HG03097 (cell line): ENCODE measurements around the gene TMED1.

ENCODE experiments used
- ATAC-seq: cut with Tn5 transposase; IDR thresholded peaks from one replicate; pipeline ENCODE4 v1.9.1; 2021; ENCODE audit not compliant: unreplicated experiment, low FRiP score

Gene TMED1

DNA sequence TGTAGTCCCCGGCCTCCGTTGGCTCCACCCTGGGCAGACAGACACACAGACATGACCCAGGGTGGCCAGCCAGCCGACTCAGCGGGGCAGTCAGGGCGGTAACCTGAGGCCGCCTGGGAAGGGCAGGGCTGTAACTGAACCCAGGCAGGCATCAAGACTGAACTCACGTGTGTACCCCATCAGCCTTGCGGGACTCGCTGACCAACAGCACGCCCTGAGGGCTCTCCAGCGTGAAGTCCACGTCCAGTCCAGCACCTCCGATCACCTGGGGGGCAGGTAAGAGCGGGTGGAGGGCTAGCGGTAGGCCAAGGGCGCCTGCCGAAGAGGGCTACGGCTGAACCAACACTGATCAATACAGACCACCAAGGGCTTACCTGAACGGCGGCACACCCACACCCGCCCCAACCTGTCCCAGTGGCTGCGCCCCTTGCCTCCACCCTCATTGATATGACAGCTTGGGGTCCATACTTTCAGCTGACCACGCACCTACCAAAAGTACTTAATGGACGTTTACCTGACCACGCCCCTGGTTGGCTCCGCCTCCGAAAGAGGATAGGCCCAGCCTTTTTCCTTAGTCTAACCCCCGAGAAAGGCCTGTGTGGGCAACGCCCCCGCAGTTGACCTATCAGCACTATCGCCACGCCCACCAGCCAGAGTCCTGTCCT, 791 bp downstream of the TMED1 start:
- ATAC-seq = no peak

GRCh38 chr19:10832939-10833296, 3.1 kb downstream of the TMED1 start:
- ATAC-seq = no peak

DNA sequence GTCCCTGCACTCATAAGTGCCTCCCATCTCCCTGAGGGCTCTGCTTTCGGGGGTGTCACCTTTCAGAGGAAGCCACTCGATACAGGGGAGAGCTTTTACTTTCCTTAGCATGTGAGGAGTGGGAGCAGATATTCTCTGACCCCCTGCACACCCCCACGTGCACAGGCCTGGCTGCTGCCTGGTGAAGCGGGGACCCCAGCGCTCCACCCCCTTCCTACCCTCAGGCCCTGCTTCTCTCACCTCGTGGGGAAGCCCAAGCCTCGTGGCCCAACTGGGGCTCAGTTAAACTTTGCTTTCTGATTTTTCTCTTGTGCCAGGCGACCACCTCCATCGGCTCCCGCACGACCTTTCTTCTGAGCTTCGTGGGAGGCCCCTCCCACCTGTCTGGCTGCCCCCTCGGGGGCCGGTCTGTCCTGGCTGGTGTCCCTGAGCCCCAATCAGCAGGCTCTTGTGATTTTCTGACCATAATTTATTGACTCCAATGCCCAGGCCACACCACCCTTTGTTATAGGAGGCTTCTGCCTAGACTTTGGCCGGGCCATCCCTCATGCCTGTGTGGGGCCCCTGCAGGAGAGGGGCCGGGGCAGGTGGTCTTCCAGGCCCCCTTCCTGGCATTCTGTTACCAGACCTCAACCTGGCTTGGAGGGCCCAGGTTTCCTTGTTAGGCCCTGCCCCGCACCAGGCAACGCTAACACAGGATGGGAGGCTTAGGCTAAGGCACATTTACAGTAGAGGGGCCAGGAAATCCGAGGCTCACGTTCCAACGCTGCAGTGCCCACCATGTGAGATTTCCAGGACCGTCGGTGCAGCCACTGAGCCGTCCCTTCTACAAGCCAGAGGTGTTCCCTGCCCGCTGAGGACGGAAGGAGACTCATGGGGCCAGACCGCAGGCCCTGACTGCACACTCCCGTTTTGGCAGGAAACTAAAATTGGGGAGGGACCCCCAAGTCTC, 3.7 kb downstream of the TMED1 start:
- no peak for ATAC-seq

DNA sequence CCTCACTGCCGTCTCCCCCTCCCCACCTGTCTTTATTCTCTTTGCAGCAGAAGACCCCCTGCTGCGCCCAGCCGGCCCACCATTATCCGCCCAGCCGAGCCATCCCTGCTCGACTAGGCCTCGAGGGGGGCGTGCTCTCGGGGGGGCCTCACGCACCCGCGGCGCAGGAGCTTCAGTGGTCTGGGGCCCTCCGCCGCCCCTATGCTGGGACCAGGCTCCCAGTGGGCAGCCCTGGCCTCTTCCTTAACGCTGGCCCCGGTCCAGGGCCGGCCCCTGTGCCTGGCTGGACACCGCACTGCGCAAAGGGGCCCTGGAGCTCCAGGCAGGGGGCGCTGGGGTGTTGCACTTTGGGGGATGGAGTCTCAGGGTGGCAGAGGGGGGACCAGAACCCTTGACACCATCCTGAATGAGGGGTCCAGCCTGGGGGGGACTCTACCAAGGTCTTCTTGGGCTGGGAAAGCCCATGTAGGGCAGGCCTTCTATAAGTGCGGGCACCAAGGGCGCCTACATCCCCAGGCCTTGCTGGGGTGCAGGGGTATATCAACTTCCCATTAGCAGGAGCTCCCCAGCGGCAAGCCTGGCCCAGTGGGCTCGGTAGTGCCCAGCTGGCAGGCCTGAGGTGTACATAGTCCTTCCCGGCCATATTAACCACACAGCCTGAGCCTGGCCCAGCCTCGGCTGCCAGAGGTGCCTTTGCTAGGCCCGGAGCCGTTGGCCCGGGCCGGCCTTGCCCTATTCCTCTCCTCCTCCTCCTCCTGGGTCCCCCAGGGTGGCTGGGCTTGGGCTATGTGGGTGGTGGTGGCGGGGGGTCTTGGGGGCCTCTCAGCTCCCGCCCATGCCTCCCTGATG, 4.9 kb downstream of the TMED1 start:
- ATAC-seq = no peak

DNA sequence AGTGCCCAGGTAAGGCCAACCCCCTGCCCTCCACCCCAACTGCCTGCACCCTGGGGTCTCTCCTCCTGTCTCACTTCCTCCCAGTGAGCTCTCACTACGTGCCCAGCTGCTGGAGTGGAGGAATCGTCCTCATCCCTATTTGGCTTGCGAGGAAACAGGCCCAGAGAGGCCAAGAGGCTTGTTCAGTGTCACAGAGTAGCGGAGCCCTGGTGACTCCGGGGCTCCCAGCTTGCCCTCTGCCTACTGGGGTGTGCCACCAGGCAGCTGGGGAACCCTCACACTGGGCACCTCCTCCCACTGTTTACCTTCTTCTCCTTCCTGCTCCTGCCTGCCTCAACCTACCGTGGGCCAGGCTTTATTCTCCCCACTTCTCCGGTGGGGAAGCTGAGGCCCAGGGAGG, 5.6 kb downstream of the TMED1 start:
- no peak for ATAC-seq

DNA sequence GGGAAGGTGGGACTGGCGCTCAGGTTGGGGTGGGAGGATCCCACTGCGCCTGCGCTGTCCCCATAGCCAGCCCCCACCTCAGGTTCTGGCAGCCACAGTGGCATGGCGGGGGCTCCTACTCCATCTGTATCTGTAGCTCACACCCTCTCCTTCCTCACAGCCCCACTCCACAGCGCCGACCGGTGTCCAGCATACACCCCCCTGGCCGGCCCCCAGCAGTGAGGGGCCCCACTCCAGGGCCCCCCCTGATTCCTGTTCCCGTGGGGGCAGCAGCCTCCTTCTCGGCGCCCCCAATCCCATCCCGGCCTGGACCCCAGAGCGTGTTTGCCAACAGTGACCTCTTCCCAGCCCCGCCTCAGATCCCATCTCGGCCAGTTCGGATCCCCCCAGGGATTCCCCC, 6.0 kb downstream of the TMED1 start:
- no peak for ATAC-seq

DNA sequence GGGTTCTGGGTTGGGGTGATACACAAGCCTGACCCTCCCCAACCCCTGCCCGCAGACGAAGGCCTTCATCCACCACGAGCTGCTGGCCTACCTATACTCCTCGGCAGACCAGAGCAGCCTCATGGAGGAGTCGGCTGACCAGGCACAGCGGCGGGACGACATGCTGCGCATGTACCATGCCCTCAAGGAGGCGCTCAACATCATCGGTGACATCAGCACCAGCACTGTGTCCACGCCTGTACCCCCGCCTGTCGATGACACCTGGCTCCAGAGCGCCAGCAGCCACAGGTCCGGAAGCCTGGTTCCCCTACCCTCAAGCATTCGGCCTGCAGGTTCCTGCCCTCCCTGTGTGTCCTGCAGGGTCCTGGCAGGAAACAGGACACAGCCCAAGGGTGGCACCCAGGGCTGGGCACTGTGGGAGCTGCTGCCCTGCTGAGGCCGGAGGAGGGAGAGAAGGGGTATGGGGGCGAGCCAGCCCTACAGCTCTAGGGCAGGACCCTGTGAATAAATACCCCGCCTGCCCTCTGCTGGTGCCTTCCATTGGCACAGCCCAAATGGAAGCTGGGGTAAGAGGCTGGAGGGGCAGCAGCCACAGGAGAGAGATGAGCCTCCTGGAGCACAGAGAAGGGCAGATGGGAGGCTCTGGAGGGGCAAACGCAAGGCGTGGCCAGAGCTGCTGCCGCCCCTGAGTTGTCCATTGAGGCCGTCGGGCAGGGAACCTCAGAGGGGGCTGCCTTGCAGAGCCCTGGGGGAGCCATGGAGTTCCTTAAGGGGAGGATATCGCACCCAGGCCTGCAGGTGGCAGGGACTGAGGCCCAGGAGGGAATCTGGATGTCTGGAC, 6.8 kb downstream of the TMED1 start:
- ATAC-seq = no peak

GRCh38 chr19:10826846-10827245, 9.2 kb downstream of the TMED1 start:
- ATAC-seq = no peak

DNA sequence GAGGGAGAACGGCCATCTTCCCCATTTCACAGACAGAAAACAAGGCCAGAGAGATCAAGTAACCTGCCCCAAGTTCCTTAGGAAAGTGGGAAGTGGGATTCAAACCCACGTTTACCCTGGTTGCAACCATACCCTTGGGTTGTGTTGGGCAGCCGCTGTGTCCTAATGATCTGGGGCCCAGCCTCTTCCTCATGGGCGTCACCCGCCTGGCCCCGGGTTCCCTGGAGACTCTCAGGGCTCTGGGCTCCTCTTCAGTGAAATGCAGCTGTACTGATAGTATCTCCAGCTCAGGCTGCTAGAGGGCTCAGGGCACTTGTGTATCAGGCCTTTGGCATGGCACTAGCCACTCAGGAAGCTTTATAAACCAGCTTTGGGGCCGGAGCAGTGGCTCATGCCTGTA, 9.8 kb downstream of the TMED1 start:
- no peak for ATAC-seq

- ATAC-seq = no peak
Measured at GRCh38 chr19:10823690-10824089, 12.3 kb downstream of the TMED1 start.

DNA sequence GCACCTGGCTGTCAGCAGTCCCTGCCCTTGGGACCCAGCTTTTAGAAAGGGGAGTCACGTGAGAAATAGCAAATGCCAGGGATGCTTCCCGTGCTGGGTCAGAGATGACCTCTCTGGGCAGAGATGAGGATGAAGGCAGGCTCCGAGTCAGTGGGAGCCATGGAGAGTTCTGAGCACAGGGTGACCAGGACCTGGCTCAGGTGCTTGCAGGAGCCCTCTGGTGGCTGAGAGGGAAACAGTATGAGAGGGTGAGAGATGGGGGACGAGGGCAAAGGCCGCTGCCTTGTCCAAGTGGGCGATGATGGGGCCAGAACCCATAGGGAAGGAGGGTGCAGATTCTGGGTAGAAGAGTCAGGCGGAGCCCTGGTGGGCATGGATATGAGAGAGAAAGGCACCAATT, 15.8 kb downstream of the TMED1 start:
- no peak for ATAC-seq

DNA sequence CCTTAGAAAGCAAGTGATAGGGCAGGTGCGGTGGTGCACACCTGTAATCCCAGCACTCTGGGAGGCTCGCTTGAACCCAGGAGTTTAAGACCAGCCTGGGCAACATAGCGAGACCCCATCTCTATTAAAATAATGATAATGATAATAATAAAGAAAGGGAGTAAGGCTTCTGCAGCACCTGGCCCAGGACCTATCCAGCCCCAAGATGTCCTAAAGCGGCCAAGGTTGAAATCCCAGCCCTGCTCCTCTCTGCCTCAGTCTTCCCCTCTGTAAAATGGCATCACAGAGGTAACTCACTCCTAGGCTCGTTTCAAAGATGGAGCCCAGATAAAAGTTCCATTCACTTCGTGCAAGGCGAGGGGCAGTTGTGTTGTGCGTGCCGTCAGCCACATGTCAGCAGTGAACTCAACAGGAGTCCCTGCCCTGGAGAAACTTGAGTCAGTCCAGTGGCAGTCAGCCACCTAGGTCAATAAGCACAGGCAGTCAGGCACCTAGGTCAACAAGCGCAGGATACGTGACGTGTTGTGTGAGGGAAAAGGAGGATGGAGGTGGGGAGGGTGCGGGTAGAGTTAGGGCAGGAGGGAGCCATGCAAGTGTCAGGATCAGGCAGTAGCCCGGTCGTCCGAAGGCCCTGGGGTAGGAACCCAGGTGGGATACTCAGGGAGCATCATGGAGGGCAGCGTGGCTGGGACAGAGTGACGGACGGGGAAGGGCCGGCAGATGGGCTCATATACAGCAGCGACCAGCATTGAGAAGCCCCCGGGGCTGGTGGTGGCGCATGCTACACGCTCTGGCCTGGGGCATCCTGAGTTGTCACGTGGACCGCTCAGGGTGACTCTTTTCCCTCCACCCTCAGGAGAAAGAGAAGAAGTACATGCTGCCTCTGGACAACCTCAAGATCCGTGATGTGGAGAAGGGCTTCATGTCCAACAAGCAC, 16.6 kb downstream of the TMED1 start:
- ATAC-seq = no peak

DNA sequence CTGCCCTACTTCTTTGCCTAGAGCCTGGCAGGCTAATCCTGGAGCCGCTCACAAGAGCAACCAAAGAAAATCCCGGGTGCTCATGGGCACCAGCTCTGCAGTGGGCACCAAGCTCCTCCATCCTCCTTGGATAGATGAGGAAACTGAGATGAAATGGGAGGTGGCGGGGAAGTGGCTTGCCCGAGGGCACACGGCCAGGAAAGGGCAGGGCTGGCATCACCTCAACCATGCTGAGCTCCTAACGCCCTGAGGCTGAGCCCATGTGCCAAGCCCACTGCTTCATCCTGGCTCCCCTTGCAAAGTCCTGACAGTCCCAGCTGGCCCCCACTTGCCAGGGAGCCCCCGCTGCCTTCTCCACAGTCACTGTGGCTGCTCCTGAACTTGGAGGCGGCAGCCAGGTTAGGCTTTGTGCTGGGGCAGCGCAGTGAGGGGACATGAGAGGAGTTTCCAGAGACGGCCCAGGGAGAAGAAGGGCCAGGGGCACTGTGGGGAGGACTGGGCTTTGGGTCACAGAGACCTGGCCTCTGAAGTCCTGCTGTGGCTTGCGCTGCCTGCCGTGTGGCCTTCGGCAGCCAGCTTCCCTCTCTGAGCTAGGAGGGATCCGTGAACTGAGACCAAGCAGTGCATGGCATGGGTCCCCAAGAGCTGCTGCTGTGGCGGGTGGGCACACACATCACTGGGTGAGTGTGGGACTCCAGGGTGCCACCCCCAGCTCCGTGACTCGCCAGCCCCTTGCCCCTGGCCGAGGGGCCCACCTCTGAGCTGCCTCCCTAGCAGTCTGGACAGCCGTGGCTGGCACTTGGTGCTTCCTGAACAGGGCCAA, 17.5 kb downstream of the TMED1 start:
- ATAC-seq = no peak

GRCh38 chr19:10817291-10818038, 18.5 kb downstream of the TMED1 start:
- ATAC-seq = no peak

DNA sequence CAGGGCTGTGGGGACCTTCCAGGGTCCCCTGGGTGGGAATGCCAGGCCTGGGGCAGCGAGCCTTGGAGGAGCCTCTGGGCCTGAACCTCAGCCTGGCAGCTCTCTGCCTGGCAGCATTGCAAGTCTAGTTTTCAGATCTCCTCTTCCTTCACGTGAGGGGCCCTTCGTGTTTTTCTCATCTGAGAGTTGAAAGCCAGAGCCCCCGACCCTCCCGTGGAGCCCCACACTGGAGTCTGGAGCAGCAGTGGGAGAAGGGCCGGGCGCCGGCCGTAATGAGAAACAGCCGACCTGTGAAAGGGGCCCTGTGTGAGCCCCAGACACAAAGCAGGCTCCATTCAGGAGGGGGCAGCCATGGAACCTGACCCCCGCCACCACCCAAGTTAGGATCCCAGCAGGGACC, 19.3 kb downstream of the TMED1 start:
- no peak for ATAC-seq

DNA sequence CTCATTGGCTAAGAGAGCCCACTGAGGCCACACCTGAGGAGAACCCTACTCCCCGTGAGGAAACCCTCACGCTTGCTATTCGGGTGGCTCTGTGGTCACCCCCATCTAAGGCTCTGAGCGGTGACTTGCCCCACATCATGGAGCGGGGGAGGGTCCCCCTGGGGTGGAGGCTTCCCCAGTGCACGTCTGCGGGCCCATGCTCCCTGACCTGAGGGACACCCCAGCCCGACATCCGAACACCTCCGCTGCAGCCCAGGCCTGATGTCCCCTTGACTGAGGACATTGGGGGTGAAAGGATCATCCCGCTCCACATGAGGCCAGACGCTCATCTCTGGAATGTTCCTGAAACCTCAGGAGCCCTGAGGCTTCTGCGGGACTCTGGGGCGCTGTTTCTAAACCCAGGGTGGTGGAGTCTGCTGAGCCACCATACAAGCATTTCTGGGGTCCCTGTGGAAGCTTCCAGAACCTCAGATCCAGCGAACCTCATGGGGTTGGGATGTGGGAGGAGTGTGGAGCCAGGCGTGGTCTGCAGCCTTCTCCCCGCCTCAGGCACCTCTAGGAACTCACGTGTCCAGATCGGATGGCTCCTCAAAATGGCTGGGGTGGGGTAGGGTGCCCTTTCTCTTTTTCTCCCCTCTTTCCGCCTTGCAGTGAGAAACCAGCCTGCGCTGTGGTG, 19.9 kb downstream of the TMED1 start:
- no peak for ATAC-seq

DNA sequence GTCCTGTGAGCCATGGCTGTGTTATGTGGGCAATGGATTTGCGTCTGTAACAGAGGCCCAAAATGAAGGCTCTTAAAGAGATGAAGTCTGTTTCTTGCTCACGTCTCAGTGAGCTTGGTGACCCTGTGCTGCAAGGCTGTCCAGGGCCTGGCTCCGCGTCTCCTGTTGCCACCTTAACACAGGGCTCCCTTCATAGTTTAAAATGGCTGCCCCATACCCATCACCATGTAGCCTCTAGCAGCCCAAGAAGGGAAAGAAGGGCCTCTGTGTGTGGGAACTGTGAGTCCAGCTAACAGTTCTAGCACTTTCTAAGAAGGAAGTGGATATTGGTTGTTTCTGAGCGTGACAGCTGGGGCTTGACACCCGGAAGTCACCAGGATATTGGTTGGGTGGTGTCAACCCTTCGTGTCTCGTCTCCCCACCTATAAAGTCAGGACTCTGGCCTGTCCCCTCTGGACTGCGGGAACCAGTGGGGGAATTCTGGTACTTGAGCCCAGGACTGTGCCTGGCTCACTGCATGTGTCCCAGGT, 20.9 kb downstream of the TMED1 start:
- no peak for ATAC-seq
